ENCODE measurements around the gene PCBP4. TPM values are rescaled to one million over a fixed set of nuclear protein-coding genes. Genes with fewer than 3 reads are reported as not detected.

PCBP4 gene
- total RNA-seq, 1 donor: 22.4 TPM

DNA sequence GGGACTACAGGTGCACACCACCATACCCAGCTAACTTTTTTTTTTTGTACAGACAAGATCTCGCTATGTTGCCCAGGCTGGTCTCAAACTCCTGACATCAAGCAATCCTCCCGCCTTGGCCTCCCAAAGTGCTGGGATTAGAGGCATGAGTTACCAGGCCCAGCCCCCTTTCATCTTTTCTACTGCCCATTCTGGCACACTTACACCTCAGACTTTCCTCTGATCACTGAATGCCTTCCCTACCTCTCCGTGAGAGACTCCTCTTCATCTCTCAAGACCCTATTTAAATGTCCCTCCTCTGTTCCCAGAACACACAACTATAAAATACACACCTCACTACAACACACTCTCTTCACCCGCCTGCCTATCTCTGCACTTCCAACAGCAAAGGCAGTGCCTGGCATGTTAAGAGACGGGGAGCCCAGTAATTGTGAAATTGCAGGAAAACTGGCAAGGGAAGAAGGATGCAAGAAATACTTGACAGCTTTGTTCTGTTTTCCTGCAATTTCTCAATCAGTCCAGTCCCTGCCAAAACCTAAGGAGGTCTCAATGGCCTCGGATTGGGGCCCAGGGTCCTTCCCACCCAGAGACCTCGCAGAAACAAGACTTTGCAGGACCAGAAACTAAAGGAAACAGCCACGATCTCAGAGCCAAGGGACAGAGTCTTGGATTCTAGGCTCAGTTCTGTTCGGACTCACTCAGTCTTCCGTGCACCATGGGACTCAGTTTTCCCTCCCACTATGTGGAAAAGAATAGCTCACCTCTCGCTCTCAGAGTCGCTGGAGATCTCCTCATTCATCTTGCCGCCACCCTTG is 26.4 kb downstream of the PCBP4 start:
- DNase-seq (ENCODE audit: insufficient read length, low spot score, missing footprints): peak; percentile 86
- peak overlapping the region; percentile 65 for H2AFZ ChIP-seq (ENCODE audit: low read length)
- TF ChIP-seq, protein P1, sequence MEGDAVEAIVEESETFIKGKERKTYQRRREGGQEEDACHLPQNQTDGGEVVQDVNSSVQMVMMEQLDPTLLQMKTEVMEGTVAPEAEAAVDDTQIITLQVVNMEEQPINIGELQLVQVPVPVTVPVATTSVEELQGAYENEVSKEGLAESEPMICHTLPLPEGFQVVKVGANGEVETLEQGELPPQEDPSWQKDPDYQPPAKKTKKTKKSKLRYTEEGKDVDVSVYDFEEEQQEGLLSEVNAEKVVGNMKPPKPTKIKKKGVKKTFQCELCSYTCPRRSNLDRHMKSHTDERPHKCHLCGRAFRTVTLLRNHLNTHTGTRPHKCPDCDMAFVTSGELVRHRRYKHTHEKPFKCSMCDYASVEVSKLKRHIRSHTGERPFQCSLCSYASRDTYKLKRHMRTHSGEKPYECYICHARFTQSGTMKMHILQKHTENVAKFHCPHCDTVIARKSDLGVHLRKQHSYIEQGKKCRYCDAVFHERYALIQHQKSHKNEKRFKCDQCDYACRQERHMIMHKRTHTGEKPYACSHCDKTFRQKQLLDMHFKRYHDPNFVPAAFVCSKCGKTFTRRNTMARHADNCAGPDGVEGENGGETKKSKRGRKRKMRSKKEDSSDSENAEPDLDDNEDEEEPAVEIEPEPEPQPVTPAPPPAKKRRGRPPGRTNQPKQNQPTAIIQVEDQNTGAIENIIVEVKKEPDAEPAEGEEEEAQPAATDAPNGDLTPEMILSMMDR (IDR thresholded peaks at IDR 0.05; ENCODE audit: extremely low read depth, low read depth, low read length): no peak

DNA sequence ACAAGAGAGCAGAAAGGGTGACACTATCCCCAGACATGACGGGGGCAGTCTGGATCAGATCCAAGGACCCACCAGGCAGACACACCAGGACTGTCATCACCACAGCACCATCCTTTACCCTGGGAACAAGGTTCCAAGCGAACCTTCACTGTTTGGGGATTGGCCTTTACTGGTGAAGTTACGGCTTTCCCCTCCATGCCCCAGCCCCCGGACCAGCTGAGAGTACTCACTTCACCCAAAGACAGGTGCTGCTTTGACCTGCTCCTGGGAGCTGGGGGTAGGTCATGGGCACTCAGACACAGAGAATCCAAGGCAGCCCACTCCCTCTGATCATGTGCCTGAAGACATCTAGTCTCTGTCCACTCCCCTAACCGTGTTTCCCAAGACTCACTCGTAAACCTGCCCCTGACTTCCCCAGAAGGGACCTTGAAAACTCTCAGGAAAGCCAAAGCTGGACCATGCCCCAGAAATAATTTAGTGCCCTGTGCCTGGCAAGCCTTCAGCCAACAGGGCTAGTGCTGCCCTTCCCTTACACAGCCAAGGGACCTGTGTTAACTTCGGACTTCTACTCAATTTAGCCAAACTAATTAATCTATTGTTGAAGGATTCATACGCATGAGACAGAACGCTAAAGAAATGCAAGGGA is 28.4 kb downstream of the PCBP4 start:
- DNase-seq (ENCODE audit: insufficient read length, low spot score, missing footprints): peak; percentile 68
- TF ChIP-seq, protein P1 (IDR thresholded peaks at IDR 0.05; ENCODE audit: extremely low read depth, low read depth, low read length): no peak
- H3K36me3 ChIP-seq (ENCODE audit: insufficient read depth, low read length): peaks cover 49% of the 10 kb centered on the region

More for the DNA sequence above, 26.4 kb downstream of the PCBP4 start:
- peaks cover 45% of the 10 kb centered on the region for H3K36me3 ChIP-seq (ENCODE audit: insufficient read depth, low read length)
- H3K4me1 ChIP-seq (ENCODE audit: insufficient read depth, low read length): peaks cover 25% of the 10 kb centered on the region
- peak overlapping the region; percentile 100 for H3K4me2 ChIP-seq (ENCODE audit: insufficient read depth, low read length)
- H4K20me1 ChIP-seq (ENCODE audit: insufficient read depth, low read length): peaks cover 7% of the 10 kb centered on the region
- H3K9me3 ChIP-seq (ENCODE audit: low read depth, low read length): no peaks in the 10 kb centered on the region
- H3K27me3 ChIP-seq (ENCODE audit: insufficient read depth, low read length): no peaks in the 10 kb centered on the region
- H3K79me2 ChIP-seq (ENCODE audit: insufficient read depth, low read length): peaks cover 37% of the 10 kb centered on the region
- H3K27ac ChIP-seq (ENCODE audit: low read depth, low read length): peak overlapping the region; percentile 71
- H3K4me3 ChIP-seq (ENCODE audit: insufficient read depth, low read length): peak overlapping the region; percentile 85

DNA sequence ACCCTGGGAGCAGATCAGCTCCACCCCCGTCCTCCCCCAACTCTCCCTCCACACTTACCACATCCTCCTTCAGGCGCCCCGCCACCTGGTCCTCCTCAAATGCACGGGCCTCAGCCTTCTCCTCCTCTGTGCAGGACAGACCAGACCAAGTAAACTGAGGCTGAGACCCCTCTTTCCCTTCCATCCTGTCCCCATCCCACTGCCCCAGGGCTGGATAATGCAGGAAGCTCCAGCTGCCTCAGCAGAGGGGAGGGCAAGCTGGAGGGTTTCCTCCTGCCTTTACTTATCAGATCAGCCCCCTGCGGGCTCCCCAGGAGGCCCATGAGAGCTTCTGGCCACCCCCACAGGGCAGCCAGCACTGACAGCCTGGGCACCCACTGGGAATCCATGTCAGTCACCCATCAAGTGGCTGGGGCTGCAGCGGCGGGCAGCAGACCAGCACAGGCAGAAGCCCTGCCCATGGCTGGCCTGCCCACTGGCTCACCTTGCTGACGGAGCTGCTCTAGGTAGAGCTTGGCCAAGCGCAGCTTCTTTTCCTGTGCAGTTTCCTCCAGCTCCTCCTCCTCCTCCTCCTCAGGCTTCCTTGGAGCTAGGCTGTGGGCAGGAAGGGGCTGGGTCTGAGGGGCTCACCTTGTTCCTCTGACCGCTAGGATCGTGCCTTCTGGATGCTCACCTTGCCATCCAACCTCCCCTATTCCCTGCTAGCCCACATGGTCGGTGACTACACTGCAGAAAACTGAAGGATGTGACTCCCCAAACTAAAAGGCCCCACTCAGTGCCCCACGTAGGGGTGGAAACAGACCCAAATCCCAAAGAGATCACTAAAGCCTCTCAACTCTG is 29.4 kb downstream of the PCBP4 start:
- peak; percentile 37 for DNase-seq (ENCODE audit: insufficient read length, low spot score, missing footprints)
- TF ChIP-seq, protein P1 (IDR thresholded peaks at IDR 0.05; ENCODE audit: extremely low read depth, low read depth, low read length): no peak
- Histone ChIP-seq H3K27ac (ENCODE audit: low read depth, low read length) (no peak overlapping the region), H3K79me2 (ENCODE audit: insufficient read depth, low read length) (peaks cover 37% of the 10 kb centered on the region), H2AFZ (ENCODE audit: low read length) (no peak overlapping the region), H3K36me3 (ENCODE audit: insufficient read depth, low read length) (peaks cover 51% of the 10 kb centered on the region), H3K4me2 (ENCODE audit: insufficient read depth, low read length) (no peak overlapping the region), H3K27me3 (ENCODE audit: insufficient read depth, low read length) (no peaks in the 10 kb centered on the region), H3K4me3 (ENCODE audit: insufficient read depth, low read length) (no peak overlapping the region), H4K20me1 (ENCODE audit: insufficient read depth, low read length) (peaks cover 7% of the 10 kb centered on the region), H3K4me1 (ENCODE audit: insufficient read depth, low read length) (peaks cover 18% of the 10 kb centered on the region), H3K9me3 (ENCODE audit: low read depth, low read length) (no peaks in the 10 kb centered on the region)

More for the DNA sequence above, 28.4 kb downstream of the PCBP4 start:
- H4K20me1 ChIP-seq (ENCODE audit: insufficient read depth, low read length): peaks cover 7% of the 10 kb centered on the region
- no peaks in the 10 kb centered on the region for H3K9me3 ChIP-seq (ENCODE audit: low read depth, low read length)
- peaks cover 37% of the 10 kb centered on the region for H3K79me2 ChIP-seq (ENCODE audit: insufficient read depth, low read length)
- H3K4me2 ChIP-seq (ENCODE audit: insufficient read depth, low read length): no peak overlapping the region
- H3K4me3 ChIP-seq (ENCODE audit: insufficient read depth, low read length): no peak overlapping the region
- H3K27me3 ChIP-seq (ENCODE audit: insufficient read depth, low read length): no peaks in the 10 kb centered on the region
- H3K27ac ChIP-seq (ENCODE audit: low read depth, low read length): no peak overlapping the region
- H3K4me1 ChIP-seq (ENCODE audit: insufficient read depth, low read length): peaks cover 25% of the 10 kb centered on the region
- no peak overlapping the region for H2AFZ ChIP-seq (ENCODE audit: low read length)

Measured in osteoblast (primary cell).